Ovary (tissue), 3 donors: ENCODE data around the gene THEMIS.

Experiments
- EP300 ChIP-seq: sonication (generic); formaldehyde crosslinking; IDR thresholded peaks from one replicate; pipeline ENCODE4 v1.6.1; 2017; ENCODE audit warnings: antibody characterized with exemption
- TF ChIP-seq, protein P1 (sequence below), 3 donors: fragments of 450-650 bp in 2 of 3; fragments of 200-600 bp in 1 of 3; IDR thresholded peaks; one replicate each; pipeline versions ENCODE4 v1.5.1 to v1.8.0; 2016 to 2022; ENCODE audit warnings: antibody characterized with exemption in 3 of 3, mild to moderate bottlenecking in 1 of 3
- donor health status: DM: no; HTN: no; CAD: no.

DNA sequence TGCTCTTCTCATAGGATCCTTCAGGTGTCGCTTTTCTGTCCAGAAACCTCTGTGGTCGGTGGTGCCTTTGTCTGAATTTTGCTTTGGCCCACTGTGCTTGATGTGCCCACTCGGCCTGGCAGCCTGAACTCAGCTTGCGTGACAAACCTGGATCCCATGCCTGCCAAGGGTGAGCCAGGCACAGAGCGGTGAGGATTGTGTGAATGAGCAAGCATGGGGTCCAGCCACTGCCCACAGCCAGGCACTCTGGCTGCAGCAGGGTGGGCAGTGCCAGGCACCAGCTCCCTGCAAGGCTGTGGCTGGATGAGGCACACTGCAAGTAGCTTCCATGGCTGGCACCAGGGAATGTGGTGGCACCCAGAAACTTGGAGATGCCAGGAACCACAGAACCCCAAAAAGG, 110.3 kb downstream of the THEMIS start:
- TF ChIP-seq, protein P1, sequence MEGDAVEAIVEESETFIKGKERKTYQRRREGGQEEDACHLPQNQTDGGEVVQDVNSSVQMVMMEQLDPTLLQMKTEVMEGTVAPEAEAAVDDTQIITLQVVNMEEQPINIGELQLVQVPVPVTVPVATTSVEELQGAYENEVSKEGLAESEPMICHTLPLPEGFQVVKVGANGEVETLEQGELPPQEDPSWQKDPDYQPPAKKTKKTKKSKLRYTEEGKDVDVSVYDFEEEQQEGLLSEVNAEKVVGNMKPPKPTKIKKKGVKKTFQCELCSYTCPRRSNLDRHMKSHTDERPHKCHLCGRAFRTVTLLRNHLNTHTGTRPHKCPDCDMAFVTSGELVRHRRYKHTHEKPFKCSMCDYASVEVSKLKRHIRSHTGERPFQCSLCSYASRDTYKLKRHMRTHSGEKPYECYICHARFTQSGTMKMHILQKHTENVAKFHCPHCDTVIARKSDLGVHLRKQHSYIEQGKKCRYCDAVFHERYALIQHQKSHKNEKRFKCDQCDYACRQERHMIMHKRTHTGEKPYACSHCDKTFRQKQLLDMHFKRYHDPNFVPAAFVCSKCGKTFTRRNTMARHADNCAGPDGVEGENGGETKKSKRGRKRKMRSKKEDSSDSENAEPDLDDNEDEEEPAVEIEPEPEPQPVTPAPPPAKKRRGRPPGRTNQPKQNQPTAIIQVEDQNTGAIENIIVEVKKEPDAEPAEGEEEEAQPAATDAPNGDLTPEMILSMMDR (IDR thresholded peaks at IDR 0.05), result no peak
- TF ChIP-seq EP300, result no peak
